H9 (cell line): ENCODE results near the gene PNMA8C. TPM values are rescaled to one million over a fixed set of nuclear protein-coding genes. Genes with fewer than 3 reads are reported as not detected.

Experiments used
- DNase-seq: peaks from one replicate; pipeline ENCODE4 v3.0.0-alpha.2; 2017
- H2AFZ ChIP-seq: one replicate; pipeline ENCODE4 v1.6.1; 2013; ENCODE audit warnings: mild to moderate bottlenecking, low read length, control low read depth, moderate library complexity
- H2AK5ac ChIP-seq: 2 replicates; pipeline ENCODE4 v1.6.1; 2013; ENCODE audit warnings: low read length, control low read depth, mixed read lengths; ENCODE audit not compliant: insufficient read length
- H2BK120ac ChIP-seq: one replicate; pipeline ENCODE4 v1.6.1; 2013; ENCODE audit warnings: low read depth, mild to moderate bottlenecking, low read length, control low read depth, inconsistent platforms; ENCODE audit not compliant: poor library complexity, severe bottlenecking
- H2BK12ac ChIP-seq: 2 replicates; pipeline ENCODE4 v1.6.1; 2013; ENCODE audit warnings: low read length, control low read depth, mixed read lengths, low read depth; ENCODE audit not compliant: insufficient read length
- H2BK15ac ChIP-seq: 2 replicates; pipeline ENCODE4 v1.6.1; 2013; ENCODE audit warnings: low read depth, low read length, control low read depth
- H2BK20ac ChIP-seq: one replicate; pipeline ENCODE4 v1.6.1; 2013; ENCODE audit warnings: low read depth, mild to moderate bottlenecking, low read length, control low read depth, inconsistent platforms; ENCODE audit not compliant: poor library complexity, severe bottlenecking
- H2BK5ac ChIP-seq: 2 replicates; pipeline ENCODE4 v1.6.1; 2013; ENCODE audit warnings: low read length, control low read depth, mixed read lengths; ENCODE audit not compliant: insufficient read length
- H3K14ac ChIP-seq: 2 replicates; pipeline ENCODE4 v1.6.1; 2013; ENCODE audit warnings: low read length, control low read depth; ENCODE audit not compliant: insufficient read depth
- H3K18ac ChIP-seq: 2 replicates; pipeline ENCODE4 v1.6.1; 2013; ENCODE audit warnings: low read depth, mild to moderate bottlenecking, mixed read lengths, low read length, control low read depth; ENCODE audit not compliant: insufficient read length
- H3K23ac ChIP-seq: 2 replicates; pipeline ENCODE4 v1.6.1; 2013; ENCODE audit warnings: low read length, control low read depth, mixed read lengths, low read depth; ENCODE audit not compliant: insufficient read length
- H3K23me2 ChIP-seq: 2 replicates; pipeline ENCODE4 v1.6.1; 2013; ENCODE audit warnings: low read depth, mild to moderate bottlenecking, mixed read lengths, low read length, control low read depth; ENCODE audit not compliant: insufficient read length, poor library complexity, severe bottlenecking
- H3K27ac ChIP-seq: 2 replicates; pipeline ENCODE4 v1.5.1; 2013; ENCODE audit warnings: low read length, control low read depth, mixed read lengths, low read depth; ENCODE audit not compliant: insufficient read length
- H3K27me3 ChIP-seq: 2 replicates; pipeline ENCODE4 v1.6.1; 2013; ENCODE audit warnings: low read length, control low read depth, inconsistent platforms; ENCODE audit not compliant: insufficient read depth
- H3K4ac ChIP-seq: 2 replicates; pipeline ENCODE4 v1.6.1; 2013; ENCODE audit warnings: low read depth, mild to moderate bottlenecking, control low read depth, inconsistent platforms, low read length, moderate library complexity
- H3K4me1 ChIP-seq: 2 replicates; pipeline ENCODE4 v1.6.1; 2013; ENCODE audit warnings: low read length, control low read depth, inconsistent platforms; ENCODE audit not compliant: insufficient read depth
- H3K4me2 ChIP-seq: 2 replicates; pipeline ENCODE4 v1.6.1; 2013; ENCODE audit warnings: low read length, control low read depth, mixed read lengths; ENCODE audit not compliant: insufficient read length, insufficient read depth
- H3K56ac ChIP-seq: 2 replicates; pipeline ENCODE4 v1.6.1; 2013; ENCODE audit warnings: low read depth, mild to moderate bottlenecking, mixed read lengths, low read length, control low read depth; ENCODE audit not compliant: insufficient read length
- H3K79me1 ChIP-seq: 2 replicates; pipeline ENCODE4 v1.6.1; 2013; ENCODE audit warnings: low read depth, mild to moderate bottlenecking, moderate library complexity, low read length, control low read depth, inconsistent platforms; ENCODE audit not compliant: insufficient read depth, poor library complexity, severe bottlenecking
- H3K79me2 ChIP-seq: 2 replicates; pipeline ENCODE4 v1.6.1; 2013; ENCODE audit warnings: low read length, control low read depth, inconsistent platforms; ENCODE audit not compliant: insufficient read depth
- H3K9ac ChIP-seq: 2 replicates; pipeline ENCODE4 v1.6.1; 2013; ENCODE audit warnings: low read length, control low read depth, mixed read lengths; ENCODE audit not compliant: insufficient read length; ENCODE audit errors: extremely low read depth
- H3K9me3 ChIP-seq: one replicate; pipeline ENCODE4 v1.6.1; 2013; ENCODE audit warnings: low read depth, low read length, inconsistent platforms; ENCODE audit not compliant: control insufficient read depth
- H3T11ph ChIP-seq: one replicate; pipeline ENCODE4 v1.6.1; 2013; ENCODE audit warnings: mild to moderate bottlenecking, low read length, control low read depth, inconsistent platforms
- H4K20me1 ChIP-seq: one replicate; pipeline ENCODE4 v1.6.1; 2013; ENCODE audit not compliant: control insufficient read depth, insufficient read length, insufficient read depth
- H4K5ac ChIP-seq: 2 replicates; pipeline ENCODE4 v1.6.1; 2013; ENCODE audit warnings: low read depth, mild to moderate bottlenecking, mixed read lengths, low read length, control low read depth; ENCODE audit not compliant: insufficient read length
- H4K8ac ChIP-seq: replicated peaks from 2 replicates; pipeline ENCODE4 v1.6.1; 2013; ENCODE audit warnings: low read length, control low read depth, mixed read lengths, low read depth; ENCODE audit not compliant: insufficient read length
- H4K91ac ChIP-seq: 2 replicates; pipeline ENCODE4 v1.6.1; 2013; ENCODE audit warnings: low read depth, mild to moderate bottlenecking, moderate library complexity, mixed read lengths, low read length, control low read depth; ENCODE audit not compliant: insufficient read length
- H3K27ac Mint-ChIP-seq, 3 experiments: 2 replicates in 2 of 3; 3 replicates in 1 of 3; pipeline ENCODE4 v1.8.0; 2020 to 2021; ENCODE audit warnings: mixed read lengths in 3 of 3, mild to moderate bottlenecking in 1 of 3, moderate library complexity in 1 of 3
- H3K27me3 Mint-ChIP-seq: 2 replicates; pipeline ENCODE4 v1.8.0; 2021; ENCODE audit warnings: low read depth, mild to moderate bottlenecking, moderate library complexity, mixed read lengths
- H3K36me3 Mint-ChIP-seq, 3 experiments: 2 replicates in 2 of 3; 3 replicates in 1 of 3; pipeline ENCODE4 v1.8.0; 2020 to 2021; ENCODE audit warnings: low read depth in 3 of 3, mixed read lengths in 3 of 3; ENCODE audit not compliant: insufficient read depth in 1 of 3
- H3K4me1 Mint-ChIP-seq, 2 experiments: 2 replicates each; pipeline ENCODE4 v1.8.0; 2020; ENCODE audit warnings: mixed read lengths in 2 of 2
- H3K4me3 Mint-ChIP-seq, 2 experiments: 2 replicates in 1 of 2; 3 replicates in 1 of 2; pipeline ENCODE4 v1.8.0; 2020 to 2021; ENCODE audit warnings: mild to moderate bottlenecking in 2 of 2, mixed read lengths in 2 of 2, moderate library complexity in 1 of 2
- H3K9me3 Mint-ChIP-seq, 2 experiments: 2 replicates in 1 of 2; 3 replicates in 1 of 2; pipeline ENCODE4 v1.8.0; 2020; ENCODE audit warnings: mild to moderate bottlenecking in 2 of 2, mixed read lengths in 2 of 2, moderate library complexity in 1 of 2
- CTCF ChIP-seq: fragments of 200-600 bp; sonication (generic); conservative IDR thresholded peaks from 3 replicates; pipeline ENCODE4 v1.8.0; 2021; ENCODE audit warnings: antibody characterized with exemption, mild to moderate bottlenecking
- WGBS: extraction: QIAGEN DNeasy Blood & Tissue Kit; methylation state at CpG from one replicate; pipeline ENCODE4 v1.1.7; 2013; ENCODE audit warnings: missing lambda C conversion rate, low lambda C conversion rate, mixed read lengths; ENCODE audit not compliant: insufficient read length; ENCODE audit errors: extremely low coverage; 5-methylcytosine and 5-hydroxymethylcytosine counted together
- total RNA-seq: library from RNA; stranded (reverse); gene quantifications from 2 replicates; pipeline ENCODE4 v1.2.1, GENCODE V29; 2021

Gene PNMA8C
- total RNA-seq, 1 experiment from 2014 or later = 1.8 TPM

DNA sequence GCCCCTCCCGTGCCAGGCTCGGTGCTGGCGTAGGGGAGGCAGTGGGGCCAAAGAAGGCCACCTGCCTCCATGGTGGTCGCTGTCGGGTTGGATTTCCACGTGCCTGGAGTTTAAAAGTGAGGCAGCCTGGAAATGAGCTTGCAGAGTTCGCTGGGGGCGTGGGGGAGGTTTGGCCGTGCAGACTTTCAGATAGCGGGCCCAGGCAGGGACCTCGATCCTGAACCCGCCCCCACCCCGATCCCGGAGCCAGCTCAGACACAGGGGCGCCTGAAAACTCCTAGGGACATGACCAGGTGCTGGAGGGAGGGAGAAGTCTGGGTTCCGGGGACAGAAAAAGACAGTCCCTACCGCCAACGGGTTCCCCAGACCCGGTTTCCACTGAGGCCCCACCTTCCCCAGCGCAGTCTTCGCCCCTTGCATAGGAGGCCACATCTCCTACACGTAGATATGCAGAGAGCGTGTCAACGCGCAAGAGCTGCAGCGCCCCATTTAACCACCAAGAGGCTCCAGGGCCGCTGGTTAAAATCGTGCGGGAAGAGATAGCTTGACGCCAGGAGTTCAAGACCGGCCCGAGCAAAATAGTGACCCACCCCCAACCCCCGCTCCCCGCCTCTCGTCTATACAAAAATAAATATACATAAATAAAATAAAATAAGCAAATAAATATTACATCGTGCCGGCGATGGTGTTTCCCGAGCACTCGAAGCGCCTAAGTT is 23.8 kb downstream of the PNMA8C start:
- H3K79me1 ChIP-seq = no peaks in the 10 kb centered on the region
- H3K4me1 ChIP-seq = peaks cover 7% of the 10 kb centered on the region; the same call in 1 of the 2 replicates
- H2BK5ac ChIP-seq = no peak overlapping the region
- Mint-ChIP-seq H3K36me3 (no peaks in the 10 kb centered on the region; a peak in 2 of 7 replicates), H3K27me3 (peaks cover 53% of the 10 kb centered on the region), H3K9me3 (peaks cover 0 to 4% of the 10 kb centered on the region in 2 experiments; a peak in 1 of 5 replicates), H3K4me3 (peak overlapping the region; percentile 67 to 72), H3K27ac (no peak overlapping the region), H3K4me1 (peaks cover 31 to 46% of the 10 kb centered on the region in 2 experiments)
- no peak overlapping the region for H3T11ph ChIP-seq
- no CpG with 5 or more reads among the region's 41 CpGs for WGBS
- no peak overlapping the region for H3K9ac ChIP-seq
- peak; percentile 55 for TF ChIP-seq CTCF
- peak overlapping the region; percentile 72 for H3K4me2 ChIP-seq
- H4K20me1 ChIP-seq = peaks cover 2% of the 10 kb centered on the region
- H2BK12ac ChIP-seq = no peak overlapping the region
- no peak overlapping the region for H3K23ac ChIP-seq
- no peak overlapping the region for H4K91ac ChIP-seq
- H4K5ac ChIP-seq = no peak overlapping the region
- no peaks in the 10 kb centered on the region for H3K9me3 ChIP-seq
- H2BK20ac ChIP-seq = no peak overlapping the region
- peak; percentile 78 for DNase-seq
- no peak overlapping the region for H3K27ac ChIP-seq
- H2BK15ac ChIP-seq = no peak overlapping the region
- H3K4ac ChIP-seq = no peak overlapping the region
- no peak overlapping the region for H2AFZ ChIP-seq
- H3K18ac ChIP-seq = no peak overlapping the region
- no peaks in the 10 kb centered on the region; the same call in 1 of the 2 replicates for H3K27me3 ChIP-seq
- H2AK5ac ChIP-seq = no peak overlapping the region
- no peak overlapping the region for H3K56ac ChIP-seq
- H3K14ac ChIP-seq = no peak overlapping the region; the same call in 1 of the 2 replicates
- peaks cover 22% of the 10 kb centered on the region for H3K23me2 ChIP-seq
- no peak overlapping the region for H2BK120ac ChIP-seq
- no peaks in the 10 kb centered on the region for H3K79me2 ChIP-seq
- H4K8ac ChIP-seq = no peak overlapping the region
